NT2/D1 (cell line): Measurements from ENCODE around the gene TOE1.

Source experiments
- DNase-seq: peaks from one replicate; pipeline ENCODE4 v3.0.0-alpha.2; 2011; ENCODE audit warnings: low read depth, low spot score
- H3K27me3 ChIP-seq: 2 replicates; pipeline ENCODE4 v1.6.0; 2011; ENCODE audit warnings: mild to moderate bottlenecking; ENCODE audit not compliant: insufficient read length, insufficient read depth
- H3K36me3 ChIP-seq: 2 replicates; pipeline ENCODE4 v1.6.1; 2011; ENCODE audit warnings: mild to moderate bottlenecking, low read length, mixed read lengths; ENCODE audit not compliant: insufficient read depth, insufficient read length
- H3K4me1 ChIP-seq: 2 replicates; pipeline ENCODE4 v1.5.1; 2011; ENCODE audit not compliant: insufficient read depth, insufficient read length
- H3K4me3 ChIP-seq: 2 replicates; pipeline ENCODE4 v1.5.1; 2011; ENCODE audit warnings: low read depth; ENCODE audit not compliant: insufficient read length
- H3K9ac ChIP-seq: 2 replicates; pipeline ENCODE4 v1.6.0; 2011; ENCODE audit warnings: low read depth; ENCODE audit not compliant: insufficient read length
- H3K9me3 ChIP-seq: 2 replicates; pipeline ENCODE4 v1.5.1; 2011; ENCODE audit warnings: mild to moderate bottlenecking, low read length; ENCODE audit not compliant: insufficient read depth
- SUZ12 ChIP-seq: IDR thresholded peaks from 2 replicates; pipeline ENCODE4 v1.6.1; 2011; ENCODE audit not compliant: insufficient read length, insufficient read depth; ENCODE audit errors: extremely low read depth
- YY1 ChIP-seq: IDR thresholded peaks from 2 replicates; pipeline ENCODE4 v1.6.1; 2011; ENCODE audit not compliant: insufficient read length, insufficient read depth
- ZNF274 ChIP-seq: IDR thresholded peaks from 2 replicates; pipeline ENCODE4 v1.6.1; 2011; ENCODE audit warnings: mild to moderate bottlenecking, low read depth, low read length

TOE1 gene

GRCh38 chr1:45302505-45303150, 37.3 kb upstream of the TOE1 start:
- H3K4me3 ChIP-seq, result peak overlapping the region; percentile 50
- H3K4me1 ChIP-seq, result peaks cover 10% of the 10 kb centered on the region
- TF ChIP-seq SUZ12 (no peak), YY1 (no peak), ZNF274 (no peak)
- no peak for DNase-seq
- peak overlapping the region; percentile 75 for H3K9ac ChIP-seq
- no peaks in the 10 kb centered on the region for H3K27me3 ChIP-seq
- peaks cover 5% of the 10 kb centered on the region; the same call in 1 of the 2 replicates for H3K9me3 ChIP-seq
- H3K36me3 ChIP-seq, result no peaks in the 10 kb centered on the region

DNA sequence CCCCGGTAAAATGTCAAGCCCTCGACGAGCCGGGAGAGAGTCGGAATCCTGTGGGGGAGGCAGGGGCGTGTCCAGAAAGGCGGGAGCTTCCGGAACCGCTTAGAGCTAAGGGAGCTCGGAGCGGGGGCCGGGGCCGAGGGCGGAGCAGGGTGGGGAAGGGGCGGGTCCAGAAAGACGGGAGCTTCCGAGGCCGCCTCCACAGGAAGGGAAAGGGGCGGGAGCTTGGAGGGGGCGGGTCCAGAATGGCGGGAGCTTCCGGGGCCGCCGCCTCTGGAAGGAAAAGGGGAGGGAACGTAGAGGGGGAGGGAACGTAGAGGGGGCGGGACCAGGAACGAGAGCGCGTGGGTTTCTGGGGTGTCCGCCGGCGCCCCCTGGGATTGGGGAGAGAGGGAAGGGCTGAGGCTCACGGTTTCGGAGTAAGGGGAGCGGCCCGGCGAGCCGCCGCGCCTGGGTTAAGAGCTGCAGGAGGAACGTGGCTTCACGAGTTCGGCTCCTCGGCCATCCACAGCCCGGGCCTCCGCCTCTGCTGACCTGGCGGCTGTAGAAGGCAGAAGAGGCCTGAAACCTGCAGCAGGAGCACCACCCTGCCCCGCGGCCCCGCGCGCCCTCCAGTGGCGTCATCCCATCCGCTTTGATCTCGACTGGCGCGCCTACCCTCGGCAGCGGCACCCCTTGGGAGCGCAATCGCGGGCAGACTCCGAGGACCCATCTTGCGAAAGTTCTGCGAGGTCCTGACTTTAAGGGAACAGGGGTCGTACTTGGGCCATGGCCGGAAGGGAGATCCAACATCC, 36.3 kb upstream of the TOE1 start:
- peak; percentile 99 for DNase-seq
- TF ChIP-seq SUZ12 (no peak), ZNF274 (no peak), YY1 (no peak)
- peak overlapping the region; percentile 77 for H3K4me3 ChIP-seq

GRCh38 chr1:45304311-45305081, 35.5 kb upstream of the TOE1 start:
- no peak for TF ChIP-seq YY1
- no peak for TF ChIP-seq SUZ12
- no peak for TF ChIP-seq ZNF274
- H3K36me3 ChIP-seq, result no peaks in the 10 kb centered on the region
- H3K9ac ChIP-seq, result peak overlapping the region; percentile 98
- H3K9me3 ChIP-seq, result peaks cover 5% of the 10 kb centered on the region; the same call in 1 of the 2 replicates
- no peaks in the 10 kb centered on the region for H3K27me3 ChIP-seq
- DNase-seq, result no peak
- H3K4me1 ChIP-seq, result peaks cover 7% of the 10 kb centered on the region
- peak overlapping the region; percentile 77 for H3K4me3 ChIP-seq

More for the DNA sequence above, 36.3 kb upstream of the TOE1 start:
- Histone ChIP-seq H3K36me3 (no peaks in the 10 kb centered on the region), H3K27me3 (no peaks in the 10 kb centered on the region), H3K4me1 (peaks cover 8% of the 10 kb centered on the region), H3K9me3 (peaks cover 5% of the 10 kb centered on the region; the same call in 1 of the 2 replicates), H3K9ac (peak overlapping the region; percentile 98)

DNA sequence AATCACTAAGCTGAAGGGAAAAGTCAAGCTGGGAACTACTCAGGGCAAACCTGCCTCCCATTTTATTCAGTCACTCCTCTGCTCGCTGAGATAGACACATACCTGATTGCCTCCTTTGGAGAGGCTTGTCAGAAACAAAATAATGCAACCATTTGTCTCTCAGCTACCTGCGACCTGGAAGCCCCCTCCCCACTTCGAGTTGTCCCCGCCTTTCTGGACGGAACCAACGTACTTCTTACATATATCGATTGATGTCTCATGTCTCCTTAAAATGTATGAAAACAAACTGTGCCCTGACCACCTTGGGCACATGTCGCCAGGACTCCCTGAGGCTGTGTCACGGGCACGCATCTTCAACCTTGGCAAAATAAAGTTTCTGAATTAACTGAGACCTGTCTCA, 34.7 kb upstream of the TOE1 start:
- Histone ChIP-seq H3K9me3 (peaks cover 5% of the 10 kb centered on the region; the same call in 1 of the 2 replicates), H3K27me3 (no peaks in the 10 kb centered on the region), H3K4me3 (no peak overlapping the region), H3K9ac (no peak overlapping the region), H3K36me3 (no peaks in the 10 kb centered on the region), H3K4me1 (peaks cover 7% of the 10 kb centered on the region)
- TF ChIP-seq SUZ12, result no peak
- no peak for TF ChIP-seq ZNF274
- TF ChIP-seq YY1, result no peak
- DNase-seq, result no peak

DNA sequence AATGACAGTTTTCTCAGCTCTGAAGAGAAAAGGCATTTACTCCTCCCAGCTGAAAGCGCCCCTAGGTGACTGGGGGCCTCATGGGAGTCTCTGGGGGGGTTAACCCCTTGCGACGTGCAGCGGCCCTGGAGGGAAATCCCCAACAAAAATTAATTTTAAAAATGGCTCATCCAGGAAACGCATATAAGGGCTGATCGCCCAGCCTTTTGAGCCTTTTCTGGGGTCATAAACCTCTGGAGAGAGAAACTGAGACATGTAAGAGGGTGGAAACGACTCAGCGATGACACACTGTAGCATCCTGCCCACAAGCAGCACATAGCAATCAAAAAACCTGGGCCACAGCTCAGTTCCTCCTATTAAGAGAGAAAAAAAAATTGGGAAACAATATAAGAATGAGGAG, 33.7 kb upstream of the TOE1 start:
- TF ChIP-seq ZNF274 (no peak), YY1 (no peak), SUZ12 (no peak)
- Histone ChIP-seq H3K4me3 (no peak overlapping the region), H3K27me3 (no peaks in the 10 kb centered on the region), H3K36me3 (no peaks in the 10 kb centered on the region), H3K4me1 (peaks cover 7% of the 10 kb centered on the region), H3K9ac (peak overlapping the region; percentile 4), H3K9me3 (peaks cover 14% of the 10 kb centered on the region; the same call in 1 of the 2 replicates)
- DNase-seq, result no peak

GRCh38 chr1:45306905-45307304, 33.1 kb upstream of the TOE1 start:
- Histone ChIP-seq H3K9me3 (peaks cover 18% of the 10 kb centered on the region; the same call in 1 of the 2 replicates), H3K4me3 (no peak overlapping the region), H3K9ac (no peak overlapping the region)

DNA sequence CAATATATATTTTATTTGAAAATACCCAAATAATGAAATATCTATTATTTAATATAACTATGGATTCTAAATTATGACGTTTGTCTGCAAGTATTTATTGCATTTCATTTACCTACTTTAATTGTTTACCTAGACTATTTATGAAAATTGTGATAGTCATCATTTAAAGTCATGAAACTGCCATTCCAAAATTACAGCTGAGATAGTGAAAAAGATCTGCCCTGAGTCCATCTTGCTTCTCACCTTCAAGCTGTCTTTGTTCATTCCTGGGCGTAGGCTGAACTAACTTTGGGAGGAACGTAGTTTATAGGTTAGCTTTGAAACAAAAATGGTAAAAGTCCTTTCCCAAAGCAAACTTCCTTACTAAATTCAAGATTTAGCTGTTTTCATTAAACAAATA, 25.7 kb upstream of the TOE1 start:
- DNase-seq, result no peak
- Histone ChIP-seq H3K4me3 (no peak overlapping the region), H3K27me3 (no peaks in the 10 kb centered on the region), H3K36me3 (no peaks in the 10 kb centered on the region), H3K9me3 (peaks cover 54% of the 10 kb centered on the region), H3K9ac (no peak overlapping the region), H3K4me1 (peaks cover 5% of the 10 kb centered on the region)
- no peak for TF ChIP-seq YY1
- no peak for TF ChIP-seq ZNF274
- no peak for TF ChIP-seq SUZ12

More at GRCh38 chr1:45306905-45307304, 33.1 kb upstream of the TOE1 start:
- DNase-seq, result no peak
- no peak for TF ChIP-seq SUZ12
- TF ChIP-seq ZNF274, result no peak
- no peak for TF ChIP-seq YY1
- Histone ChIP-seq H3K36me3 (no peaks in the 10 kb centered on the region), H3K27me3 (no peaks in the 10 kb centered on the region), H3K4me1 (peaks cover 7% of the 10 kb centered on the region)
